ENCODE data around the gene PTGS1.

Gene PTGS1

GRCh38 chr9:122364117-122364782 is 6.6 kb upstream of the PTGS1 start:
- H3F3A ChIP-seq (ENCODE audit: insufficient read depth), result no peaks in the 10 kb centered on the region
- no peak overlapping the region for H2AFZ ChIP-seq (ENCODE audit: low read depth, low read length, severe bottlenecking)
- no peaks in the 10 kb centered on the region for H3K9me2 ChIP-seq (replicated peaks; ENCODE audit: insufficient read depth, low read length)
- no peaks in the 10 kb centered on the region for H3K9me3 ChIP-seq (ENCODE audit: insufficient read depth, low read length)
- H3K79me2 ChIP-seq (ENCODE audit: insufficient read depth, low read length), result no peaks in the 10 kb centered on the region
- H3K4me3 ChIP-seq (ENCODE audit: insufficient read depth, low read length, poor library complexity, severe bottlenecking), result no peak overlapping the region
- no peaks in the 10 kb centered on the region for H3K36me3 ChIP-seq (ENCODE audit: low read length)
- H3K27me3 ChIP-seq (ENCODE audit: low read length), result no peaks in the 10 kb centered on the region
- no peak overlapping the region for H3K27ac ChIP-seq (ENCODE audit: low read depth, low read length)
- no peaks in the 10 kb centered on the region for H4K20me1 ChIP-seq (ENCODE audit: low read depth, low read length)
- H3K9ac ChIP-seq (ENCODE audit: low read length), result no peak overlapping the region
- H3K4me2 ChIP-seq (ENCODE audit: low read depth, low read length, poor library complexity, severe bottlenecking), result no peak overlapping the region
- TF ChIP-seq, protein P1, sequence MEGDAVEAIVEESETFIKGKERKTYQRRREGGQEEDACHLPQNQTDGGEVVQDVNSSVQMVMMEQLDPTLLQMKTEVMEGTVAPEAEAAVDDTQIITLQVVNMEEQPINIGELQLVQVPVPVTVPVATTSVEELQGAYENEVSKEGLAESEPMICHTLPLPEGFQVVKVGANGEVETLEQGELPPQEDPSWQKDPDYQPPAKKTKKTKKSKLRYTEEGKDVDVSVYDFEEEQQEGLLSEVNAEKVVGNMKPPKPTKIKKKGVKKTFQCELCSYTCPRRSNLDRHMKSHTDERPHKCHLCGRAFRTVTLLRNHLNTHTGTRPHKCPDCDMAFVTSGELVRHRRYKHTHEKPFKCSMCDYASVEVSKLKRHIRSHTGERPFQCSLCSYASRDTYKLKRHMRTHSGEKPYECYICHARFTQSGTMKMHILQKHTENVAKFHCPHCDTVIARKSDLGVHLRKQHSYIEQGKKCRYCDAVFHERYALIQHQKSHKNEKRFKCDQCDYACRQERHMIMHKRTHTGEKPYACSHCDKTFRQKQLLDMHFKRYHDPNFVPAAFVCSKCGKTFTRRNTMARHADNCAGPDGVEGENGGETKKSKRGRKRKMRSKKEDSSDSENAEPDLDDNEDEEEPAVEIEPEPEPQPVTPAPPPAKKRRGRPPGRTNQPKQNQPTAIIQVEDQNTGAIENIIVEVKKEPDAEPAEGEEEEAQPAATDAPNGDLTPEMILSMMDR (IDR thresholded peaks at IDR 0.05; ENCODE audit: insufficient read depth, low read length, poor library complexity, severe bottlenecking), result no peak
- no peak for TF ChIP-seq EZH2phosphoT487 (conservative IDR thresholded peaks at IDR 0.05; ENCODE audit: low read length)

DNA sequence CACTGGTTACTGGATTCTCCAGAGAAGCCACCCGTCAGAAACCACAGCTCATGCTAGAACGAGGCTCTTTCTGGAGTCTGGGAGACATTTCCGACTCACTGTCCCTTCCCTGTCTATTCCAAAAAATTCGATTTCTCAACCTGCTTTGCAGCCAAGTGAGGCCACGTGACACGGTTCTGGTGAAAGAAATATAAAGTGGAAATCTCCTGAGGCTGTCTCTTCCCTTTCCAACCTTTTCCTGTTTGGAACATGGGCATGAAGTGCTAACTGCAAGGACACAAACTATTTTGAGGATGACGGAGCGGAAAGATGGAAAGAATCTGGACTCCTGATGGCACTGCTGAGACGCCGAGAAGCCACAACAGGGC is 6.1 kb upstream of the PTGS1 start:
- Histone ChIP-seq H3K27me3 (ENCODE audit: low read length) (no peaks in the 10 kb centered on the region), H3K9me2 (replicated peaks; ENCODE audit: insufficient read depth, low read length) (no peaks in the 10 kb centered on the region), H3K4me3 (ENCODE audit: insufficient read depth, low read length, poor library complexity, severe bottlenecking) (no peak overlapping the region), H3K9me3 (ENCODE audit: insufficient read depth, low read length) (no peaks in the 10 kb centered on the region), H3K79me2 (ENCODE audit: insufficient read depth, low read length) (no peaks in the 10 kb centered on the region), H4K20me1 (ENCODE audit: low read depth, low read length) (no peaks in the 10 kb centered on the region), H3F3A (ENCODE audit: insufficient read depth) (no peaks in the 10 kb centered on the region), H3K4me2 (ENCODE audit: low read depth, low read length, poor library complexity, severe bottlenecking) (no peak overlapping the region), H2AFZ (ENCODE audit: low read depth, low read length, severe bottlenecking) (no peak overlapping the region), H3K36me3 (ENCODE audit: low read length) (no peaks in the 10 kb centered on the region), H3K27ac (ENCODE audit: low read depth, low read length) (no peak overlapping the region), H3K9ac (ENCODE audit: low read length) (no peak overlapping the region)
- no peak for TF ChIP-seq EZH2phosphoT487 (conservative IDR thresholded peaks at IDR 0.05; ENCODE audit: low read length)
- TF ChIP-seq, protein P1 (IDR thresholded peaks at IDR 0.05; ENCODE audit: insufficient read depth, low read length, poor library complexity, severe bottlenecking), result no peak

- H3K4me3 ChIP-seq (ENCODE audit: insufficient read depth, low read length, poor library complexity, severe bottlenecking), result no peak overlapping the region
- no peak overlapping the region for H3K9ac ChIP-seq (ENCODE audit: low read length)
- H2AFZ ChIP-seq (ENCODE audit: low read depth, low read length, severe bottlenecking), result no peak overlapping the region
- H4K20me1 ChIP-seq (ENCODE audit: low read depth, low read length), result no peaks in the 10 kb centered on the region
- no peaks in the 10 kb centered on the region for H3K9me2 ChIP-seq (replicated peaks; ENCODE audit: insufficient read depth, low read length)
- no peaks in the 10 kb centered on the region for H3F3A ChIP-seq (ENCODE audit: insufficient read depth)
- no peak overlapping the region for H3K27ac ChIP-seq (ENCODE audit: low read depth, low read length)
- H3K27me3 ChIP-seq (ENCODE audit: low read length), result no peaks in the 10 kb centered on the region
- H3K9me3 ChIP-seq (ENCODE audit: insufficient read depth, low read length), result no peaks in the 10 kb centered on the region
- H3K4me2 ChIP-seq (ENCODE audit: low read depth, low read length, poor library complexity, severe bottlenecking), result no peak overlapping the region
- TF ChIP-seq EZH2phosphoT487 (conservative IDR thresholded peaks at IDR 0.05; ENCODE audit: low read length), result no peak
- TF ChIP-seq, protein P1 (IDR thresholded peaks at IDR 0.05; ENCODE audit: insufficient read depth, low read length, poor library complexity, severe bottlenecking), result no peak
- H3K79me2 ChIP-seq (ENCODE audit: insufficient read depth, low read length), result no peaks in the 10 kb centered on the region
- H3K36me3 ChIP-seq (ENCODE audit: low read length), result no peaks in the 10 kb centered on the region
Observed at GRCh38 chr9:122366074-122366660, 4.7 kb upstream of the PTGS1 start.

Measured in SU-DHL-6 (cell line).